EL (cell line): ENCODE results near the gene SLC46A1.
"Not testable (repeated sequence)": the region's sequence is repeated elsewhere in the genome, so short reads cannot be mapped to it uniquely, and the experiment has no call there.

Experiments used
- DNase-seq: peaks from one replicate; pipeline ENCODE4 v3.0.0-alpha.2; 2016

SLC46A1 gene

DNA sequence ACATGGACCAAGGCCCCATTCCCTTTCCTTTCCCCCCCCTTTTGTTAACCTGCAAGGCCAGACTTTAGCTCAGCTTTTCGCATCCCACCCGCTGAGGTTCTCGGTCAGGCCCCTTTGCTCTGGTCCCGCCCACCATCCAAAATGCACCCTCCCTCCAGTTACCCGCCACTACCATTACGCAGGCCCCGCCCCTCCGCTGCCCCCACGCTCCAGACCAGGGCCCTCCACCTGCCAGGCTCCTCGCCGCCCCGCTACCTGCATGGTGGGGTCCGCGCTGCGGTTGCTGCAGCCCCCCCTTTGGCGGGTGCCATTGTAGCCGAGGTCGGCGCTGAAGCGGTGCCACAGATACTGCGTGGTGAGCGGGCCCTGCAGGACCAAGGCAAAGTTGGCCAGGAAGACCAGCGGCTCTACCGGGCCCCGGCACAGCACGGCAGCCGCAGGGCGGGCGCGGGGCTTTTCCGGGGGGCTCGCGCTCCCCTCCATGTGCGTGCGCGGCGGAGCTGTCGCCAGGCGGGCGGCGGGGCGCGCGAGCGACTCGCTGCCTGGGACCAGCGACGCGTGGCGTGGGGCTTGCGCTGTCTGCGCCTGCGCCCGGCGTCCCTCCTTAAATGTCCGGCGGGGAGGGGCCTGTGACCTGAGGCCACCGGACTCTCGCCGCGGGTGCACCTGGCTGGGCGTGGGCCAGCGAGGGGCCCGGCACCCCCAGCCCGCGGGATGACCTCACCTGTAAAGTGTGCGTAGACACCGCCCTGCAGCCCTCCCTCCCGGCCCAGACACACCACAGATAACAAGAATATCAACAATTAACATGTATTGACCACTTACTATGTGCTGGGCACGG lies at the start of gene SLC46A1:
Gene SLC46A1, minus strand, starts transcription at position 581 of the 841 bp plus-strand sequence. Its CDS starts 98 bp downstream, at position 483.
- DNase-seq, result peak; percentile 50

DNA sequence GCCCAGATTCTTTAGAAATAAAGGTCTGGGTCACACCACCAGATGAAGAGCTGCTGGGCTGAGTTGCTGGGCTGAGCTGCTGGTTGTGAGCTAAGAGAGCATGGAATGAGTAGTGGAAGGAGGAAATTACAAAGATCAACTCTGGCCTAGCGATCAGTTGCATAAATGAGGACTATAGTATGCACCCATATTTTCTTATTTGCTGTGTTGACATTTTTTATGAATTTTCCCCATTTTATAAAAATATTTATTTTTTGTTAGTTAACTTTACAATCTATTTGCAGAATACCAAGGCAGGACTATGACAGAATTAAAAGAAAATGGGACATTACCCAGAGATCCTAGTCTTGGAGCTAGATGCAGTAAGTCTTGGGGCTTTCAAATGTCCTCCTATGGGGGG lies 43.8 kb upstream of the SLC46A1 start:
- DNase-seq, result no peak

DNA sequence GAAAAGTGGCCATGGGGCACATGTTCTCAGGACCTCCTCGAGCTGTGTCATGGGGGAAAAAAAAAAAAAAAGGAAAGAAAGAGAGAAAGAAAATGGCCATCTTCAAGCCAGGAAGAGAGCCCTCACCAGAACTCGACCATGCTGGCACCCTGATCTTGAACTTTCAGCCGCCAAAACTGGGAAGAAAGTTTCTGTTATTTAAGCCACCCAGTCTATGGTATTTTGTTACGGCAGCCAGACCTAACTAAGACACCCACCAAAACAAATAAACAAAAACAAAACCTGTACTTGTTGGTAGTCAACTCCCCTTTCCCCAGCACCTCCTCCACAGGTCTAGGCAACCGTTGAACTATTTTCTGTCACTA lies 41.4 kb upstream of the SLC46A1 start:
- no peak for DNase-seq

DNA sequence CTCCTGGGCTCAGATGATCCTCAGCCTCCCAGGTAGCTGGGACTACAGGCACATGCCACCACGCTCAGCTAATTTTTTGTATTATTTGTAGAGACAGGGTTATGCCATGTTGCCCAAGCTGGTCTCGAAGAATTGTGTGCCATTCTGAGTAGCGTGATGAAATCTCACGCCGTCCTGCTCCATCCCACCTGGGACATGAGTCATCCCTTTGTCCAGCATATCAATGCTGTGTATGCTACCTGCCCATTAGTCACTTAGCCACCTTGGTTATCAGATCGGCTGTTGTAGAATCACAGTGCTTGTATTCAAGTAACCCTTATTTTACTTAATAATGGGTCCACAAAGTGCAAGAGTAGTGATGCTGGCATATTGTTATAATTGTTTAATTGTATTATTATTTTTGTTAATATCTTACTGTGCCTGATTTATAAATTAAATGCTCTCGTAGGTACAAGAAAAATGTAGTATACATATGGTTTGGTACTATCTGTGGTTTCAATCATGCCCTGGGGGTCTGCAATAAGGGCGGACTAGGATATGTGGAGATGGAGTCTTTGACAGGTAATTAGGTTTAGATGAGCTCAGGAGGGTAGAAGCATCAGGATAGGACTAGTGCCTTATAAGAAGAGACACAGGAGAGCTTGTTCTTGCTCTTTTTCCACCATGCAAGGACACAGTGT lies 40.8 kb upstream of the SLC46A1 start:
- no peak for DNase-seq

DNA sequence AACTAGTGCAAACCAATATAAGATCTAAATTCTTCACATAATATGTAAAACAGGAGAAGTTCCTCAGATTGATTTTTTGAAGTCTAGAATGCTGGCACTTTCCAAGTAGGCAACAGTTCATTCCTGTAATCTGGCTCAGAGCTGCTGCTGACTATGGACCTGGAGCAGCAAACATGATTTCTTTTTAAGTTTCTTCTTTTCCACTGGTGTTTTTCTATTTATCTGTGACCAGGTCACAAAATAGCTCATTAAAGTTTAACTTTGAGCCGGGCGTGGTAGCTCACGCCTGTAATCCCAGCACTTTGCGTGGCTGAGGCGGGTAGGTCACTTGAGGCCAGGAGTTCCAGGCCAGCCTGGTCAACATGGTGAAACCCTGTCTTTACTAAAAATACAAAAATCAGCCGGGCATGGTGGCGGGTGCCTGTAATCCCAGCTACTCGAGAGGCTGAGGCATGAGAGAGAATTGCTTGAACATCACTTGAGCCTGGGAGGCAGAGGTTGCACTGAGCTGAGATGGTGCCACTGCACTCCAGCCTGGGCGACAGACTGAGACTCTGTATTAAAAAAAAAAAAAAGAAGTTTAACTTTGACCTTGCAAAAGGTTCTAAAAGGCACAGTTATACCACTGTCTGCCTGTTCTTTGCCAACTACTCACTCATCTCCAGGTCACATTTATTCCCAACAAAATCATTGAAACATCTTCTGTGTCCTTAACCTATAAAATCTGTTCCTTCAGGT lies 38.1 kb upstream of the SLC46A1 start:
- DNase-seq, result no peak

DNA sequence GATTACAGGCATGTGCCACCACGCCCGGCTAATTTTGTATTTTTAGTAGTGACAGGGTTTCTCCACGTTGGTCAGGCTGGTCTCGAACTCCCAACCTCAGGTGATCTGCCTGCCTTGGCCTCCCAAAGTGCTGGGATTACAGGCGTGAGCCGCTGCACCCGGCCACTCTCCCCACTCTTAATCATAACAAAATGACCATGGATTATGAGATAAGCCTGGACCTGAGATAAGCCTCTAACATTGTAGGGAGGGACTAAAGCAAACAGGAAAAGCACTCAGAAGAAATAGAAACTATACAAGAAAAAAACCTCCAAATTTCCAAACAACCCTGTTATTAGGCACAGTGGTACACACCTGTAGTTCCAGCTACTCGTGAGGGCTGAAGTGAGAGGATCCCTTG lies 28.3 kb upstream of the SLC46A1 start:
- DNase-seq, result not testable (repeated sequence)

DNA sequence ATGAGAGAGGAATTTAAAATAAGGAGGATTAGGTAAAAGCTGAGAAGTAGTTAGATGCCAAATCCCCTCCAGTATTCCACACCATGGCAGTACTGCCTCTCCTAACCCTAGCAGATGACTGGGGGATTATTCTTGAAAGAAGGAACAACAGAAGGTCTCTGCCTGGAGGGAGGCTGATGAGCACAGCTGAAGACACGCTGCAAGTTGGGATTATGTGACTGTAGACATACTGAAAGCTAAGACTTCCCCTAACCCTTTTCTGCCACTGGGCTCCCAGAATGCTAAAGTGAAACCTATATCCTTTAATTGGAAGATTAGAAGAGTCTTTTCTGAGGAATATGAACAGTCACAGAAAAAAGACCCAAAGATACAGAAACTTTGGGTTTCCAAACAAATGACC lies 27.7 kb upstream of the SLC46A1 start:
- DNase-seq, result no peak

DNA sequence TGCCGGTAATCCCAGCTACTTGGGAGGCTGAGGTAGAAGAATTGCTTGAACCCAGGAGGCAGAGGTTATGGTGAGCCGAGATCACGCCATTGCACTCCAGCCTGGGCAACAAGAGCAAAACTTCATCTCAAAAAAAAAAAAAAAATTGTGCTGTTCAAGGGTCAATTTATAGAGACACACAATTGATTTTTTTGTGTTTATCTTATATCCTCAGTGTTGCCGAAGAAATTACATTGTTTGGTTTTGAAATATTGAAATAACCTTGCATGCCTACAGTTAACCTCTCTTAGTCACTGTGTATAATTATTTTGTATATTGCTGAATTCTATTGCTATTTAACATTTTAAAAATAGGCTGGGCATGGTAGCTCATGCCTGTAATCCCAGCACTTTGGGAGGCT lies 22.0 kb upstream of the SLC46A1 start:
- not testable (repeated sequence) for DNase-seq

DNA sequence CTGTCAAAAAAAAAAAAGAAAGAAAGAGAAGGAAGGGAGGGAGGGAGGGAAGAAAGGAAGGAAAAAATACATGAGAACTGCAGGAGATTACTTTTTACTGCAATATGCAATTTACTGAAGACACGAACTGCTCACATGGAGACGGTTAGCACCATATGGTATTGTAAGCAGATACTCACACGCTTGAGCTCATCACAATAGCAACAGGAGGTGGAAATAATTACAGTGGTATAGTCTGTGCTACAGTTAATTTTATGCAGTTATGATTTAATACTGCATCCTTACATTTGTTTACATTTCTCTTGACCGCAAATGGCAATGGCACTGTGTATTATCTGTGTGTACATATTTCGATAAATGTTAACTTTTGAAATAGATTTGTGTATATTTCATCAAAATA lies 21.4 kb upstream of the SLC46A1 start:
- DNase-seq, result no peak

DNA sequence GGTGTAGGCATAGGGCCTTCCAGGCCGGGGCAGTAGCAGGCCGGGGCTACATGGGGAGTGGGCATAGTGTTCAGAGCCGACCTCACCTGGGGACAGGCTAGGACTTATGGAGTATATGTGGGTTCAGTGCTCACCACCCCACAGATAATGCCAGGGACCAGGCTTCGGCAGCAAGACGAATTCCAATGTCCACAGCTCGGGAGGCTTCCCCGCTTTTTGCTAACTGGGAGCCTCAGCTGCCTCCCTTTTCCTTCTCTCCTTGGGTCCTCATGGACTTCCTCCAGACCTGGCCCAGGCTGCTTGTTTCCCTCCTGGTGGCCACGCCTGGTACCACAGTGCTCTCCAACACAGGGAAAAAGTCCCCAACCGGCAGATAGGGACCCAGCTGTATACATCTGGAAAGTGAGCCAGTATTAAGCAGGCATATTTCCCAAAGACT lies 20.1 kb upstream of the SLC46A1 start:
- no peak for DNase-seq

DNA sequence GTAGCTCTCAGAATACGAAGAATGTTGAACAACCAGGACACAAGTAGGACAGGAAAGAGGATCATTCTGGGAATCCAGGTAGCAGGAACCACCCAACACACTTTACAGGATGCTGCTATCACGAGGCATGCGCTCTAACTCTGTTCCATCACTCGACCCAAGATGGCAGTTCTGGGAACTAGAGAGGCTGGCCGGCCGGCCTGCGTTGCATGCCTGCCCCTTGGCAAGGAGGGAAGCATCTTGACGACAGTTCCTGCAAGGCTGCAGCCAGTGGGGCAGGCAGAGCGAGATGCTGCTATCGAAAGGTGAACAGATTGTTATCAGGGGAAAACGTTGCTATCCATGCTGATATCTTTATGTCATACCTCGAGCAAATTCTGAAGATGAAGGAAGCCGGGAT lies 19.2 kb upstream of the SLC46A1 start:
- DNase-seq, result no peak

DNA sequence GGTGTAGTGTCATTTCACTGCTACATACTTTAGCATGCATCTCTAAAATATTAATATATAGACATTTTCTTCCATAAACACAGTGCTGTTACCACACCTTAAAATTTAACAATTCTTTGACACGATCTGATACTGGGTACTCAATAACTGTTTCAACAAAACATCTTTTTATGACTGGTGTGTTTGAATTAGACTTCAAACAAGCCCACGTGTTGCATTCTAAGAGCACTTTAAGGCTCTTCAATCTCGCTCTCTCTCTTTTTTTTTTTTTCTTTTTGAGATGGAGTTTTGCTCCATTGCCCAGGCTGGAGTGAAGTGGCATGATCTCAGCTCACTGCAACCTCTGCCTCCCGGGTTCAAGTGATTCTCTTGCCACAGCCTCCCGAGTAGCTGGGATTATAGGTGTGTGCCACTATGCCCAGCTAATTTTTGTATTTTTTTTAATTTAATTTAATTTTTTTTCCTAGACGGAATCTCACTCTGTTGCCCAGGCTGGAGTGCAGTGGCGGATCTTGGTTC lies 15.8 kb upstream of the SLC46A1 start:
- DNase-seq, result no peak

DNA sequence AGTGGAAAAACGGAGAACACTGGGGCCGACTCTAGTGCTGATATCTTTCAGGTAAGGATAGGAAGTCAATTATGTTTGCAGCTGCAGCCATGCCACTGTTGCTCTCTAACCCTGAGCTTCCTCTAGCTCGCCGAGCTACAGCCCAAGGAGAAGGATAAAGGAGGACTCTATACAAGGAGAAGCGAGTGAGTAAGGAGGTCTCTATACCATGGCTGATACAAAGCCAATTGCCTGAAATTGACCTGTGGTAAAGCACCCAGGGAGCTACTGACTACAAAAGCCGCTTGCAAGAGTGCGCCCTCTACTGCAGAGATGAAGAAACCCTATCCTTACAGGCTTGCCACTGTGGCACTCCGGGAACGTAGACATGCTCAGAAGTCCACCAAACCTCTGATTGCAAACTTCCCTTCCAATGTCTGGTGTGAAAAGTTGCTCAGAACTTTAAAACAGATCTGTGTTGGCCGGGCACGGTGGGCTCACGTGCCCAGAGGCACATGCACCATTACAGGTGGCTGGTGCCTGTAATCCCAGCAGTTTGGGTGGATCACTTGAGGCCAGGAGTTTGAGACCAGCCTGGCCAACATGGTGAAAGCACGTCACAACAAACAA lies 10.8 kb upstream of the SLC46A1 start:
- DNase-seq, result peak; percentile 71

DNA sequence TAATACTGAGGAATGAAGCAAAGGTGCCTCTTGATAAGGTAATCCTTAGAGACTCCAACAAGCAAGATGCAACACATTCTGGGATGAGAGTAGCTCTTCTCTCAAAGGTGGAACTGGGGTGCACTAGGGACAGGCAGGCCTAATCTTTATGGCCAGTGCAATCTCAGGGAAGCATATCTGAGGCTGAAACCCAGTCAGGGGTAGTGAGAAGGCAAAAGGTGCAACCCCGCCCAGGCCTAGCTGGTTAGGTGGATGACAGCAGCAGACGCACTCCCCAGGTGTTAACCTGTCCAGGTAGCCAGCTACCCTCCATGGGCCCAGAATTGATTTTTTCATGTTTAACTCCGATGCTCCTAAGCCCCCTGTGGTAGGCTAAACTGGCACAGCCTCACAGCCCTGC lies 9.9 kb upstream of the SLC46A1 start:
- no peak for DNase-seq

DNA sequence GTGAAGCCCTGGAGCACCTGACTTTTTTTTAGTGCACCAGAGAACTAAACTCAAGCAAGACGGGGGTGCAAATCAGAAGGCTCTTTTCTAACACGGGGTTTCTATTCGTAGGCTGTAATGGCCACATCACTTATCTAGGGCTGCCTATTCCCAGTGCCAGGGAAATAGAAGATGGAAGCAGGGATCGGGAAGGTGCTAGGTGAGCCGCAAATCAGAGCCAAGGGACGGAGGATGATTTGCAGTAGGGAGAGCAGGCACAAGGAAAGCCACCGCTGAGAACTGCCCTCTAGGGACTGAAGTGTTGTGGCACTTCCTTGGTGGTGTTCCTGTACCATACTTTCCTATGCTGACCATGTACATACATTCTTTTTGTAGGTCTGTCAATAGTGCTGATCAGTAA lies 7.8 kb upstream of the SLC46A1 start:
- no peak for DNase-seq

DNA sequence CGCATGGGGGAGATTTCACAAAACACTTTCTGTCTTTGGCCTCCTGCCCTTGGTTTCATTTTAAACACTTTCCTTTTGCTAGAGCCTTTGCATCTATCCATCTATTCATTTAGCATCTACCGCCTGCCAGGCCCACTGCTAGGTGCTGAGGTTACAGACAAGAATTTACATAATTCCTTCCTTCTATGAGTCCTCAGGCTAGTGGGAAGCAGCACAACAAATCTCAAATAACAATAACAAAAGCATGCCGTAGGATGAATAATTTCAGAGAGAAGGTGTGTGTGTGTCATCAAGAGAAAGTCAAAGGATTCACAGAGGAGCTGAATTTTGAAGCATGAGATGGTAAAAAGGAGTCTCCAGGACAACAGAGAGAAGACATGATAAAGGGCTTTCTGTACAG lies 6.1 kb upstream of the SLC46A1 start:
- DNase-seq, result no peak

DNA sequence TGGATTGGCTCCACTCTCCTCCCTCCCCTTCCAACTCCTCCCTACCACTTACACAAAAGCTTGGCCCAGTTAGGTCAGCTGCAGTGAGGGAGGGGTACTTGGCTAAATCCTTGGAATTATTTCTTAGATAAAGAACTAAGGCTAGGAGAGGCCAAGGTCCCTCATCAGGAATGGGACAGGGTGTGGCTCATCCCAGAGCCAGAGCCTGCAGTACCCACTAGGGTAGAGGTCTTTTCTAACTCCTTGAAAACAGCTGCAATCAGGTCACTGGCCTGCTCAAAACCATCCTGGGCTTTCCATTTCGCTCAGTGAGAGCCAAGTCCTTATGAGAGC lies 1.9 kb upstream of the SLC46A1 start:
- no peak for DNase-seq

DNA sequence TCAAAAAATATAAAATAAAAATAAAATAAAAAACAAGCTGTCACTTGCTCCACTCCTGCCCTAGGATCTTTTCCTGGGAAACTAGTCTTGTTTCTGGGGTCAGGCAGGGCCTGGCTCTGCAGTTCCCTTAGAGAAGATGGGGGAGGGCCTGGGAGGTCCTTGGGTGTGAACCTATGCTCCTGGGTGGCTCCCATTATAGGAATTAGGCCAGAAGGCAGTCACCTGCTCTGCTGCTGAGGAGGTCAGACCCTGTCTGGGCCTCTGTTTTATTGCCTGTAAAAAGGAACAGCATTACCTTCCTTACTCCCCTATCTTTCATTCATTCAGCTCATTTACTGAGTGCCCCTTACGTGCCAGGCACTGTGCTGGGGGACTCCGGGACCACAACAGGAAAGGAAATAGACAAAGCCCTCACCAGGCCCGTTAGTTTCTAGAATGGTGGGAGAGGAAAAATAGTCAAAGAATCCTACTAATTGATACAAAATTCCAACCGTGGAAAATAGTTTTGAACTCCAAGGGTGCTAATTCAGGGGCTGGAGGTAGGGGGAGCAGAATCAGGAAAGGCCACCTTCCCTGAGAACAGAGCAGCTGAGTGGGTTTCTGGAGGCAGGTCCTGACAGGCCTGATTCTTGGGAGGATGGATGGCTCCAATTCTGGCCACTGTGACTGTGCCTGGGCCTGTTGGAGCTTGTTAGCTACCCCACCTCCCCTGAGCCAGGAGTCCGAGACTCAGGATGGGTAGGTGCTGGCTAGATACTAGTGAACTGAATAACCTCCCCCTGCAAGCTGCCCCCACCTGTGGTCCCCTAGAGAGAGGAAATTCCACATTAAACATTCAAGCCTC lies 1.3 kb upstream of the SLC46A1 start:
- no peak for DNase-seq

DNA sequence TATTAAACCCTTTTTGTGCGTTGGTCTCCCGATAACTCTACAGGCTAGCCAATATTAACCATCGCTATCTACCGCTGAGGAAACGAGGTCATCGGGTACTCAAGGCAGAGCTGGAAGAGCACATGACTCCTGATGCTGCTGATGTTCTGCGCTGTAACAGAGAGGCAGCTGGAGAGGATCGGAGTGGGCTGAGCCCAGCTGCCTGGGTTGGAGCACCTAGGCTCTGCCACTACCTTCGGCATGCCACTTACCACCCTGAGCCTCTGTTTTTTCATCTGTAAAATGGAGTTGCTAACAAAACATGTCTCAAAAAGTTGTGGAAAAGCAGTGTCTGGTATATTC lies 432 bp upstream of the SLC46A1 start:
- DNase-seq, result no peak

DNA sequence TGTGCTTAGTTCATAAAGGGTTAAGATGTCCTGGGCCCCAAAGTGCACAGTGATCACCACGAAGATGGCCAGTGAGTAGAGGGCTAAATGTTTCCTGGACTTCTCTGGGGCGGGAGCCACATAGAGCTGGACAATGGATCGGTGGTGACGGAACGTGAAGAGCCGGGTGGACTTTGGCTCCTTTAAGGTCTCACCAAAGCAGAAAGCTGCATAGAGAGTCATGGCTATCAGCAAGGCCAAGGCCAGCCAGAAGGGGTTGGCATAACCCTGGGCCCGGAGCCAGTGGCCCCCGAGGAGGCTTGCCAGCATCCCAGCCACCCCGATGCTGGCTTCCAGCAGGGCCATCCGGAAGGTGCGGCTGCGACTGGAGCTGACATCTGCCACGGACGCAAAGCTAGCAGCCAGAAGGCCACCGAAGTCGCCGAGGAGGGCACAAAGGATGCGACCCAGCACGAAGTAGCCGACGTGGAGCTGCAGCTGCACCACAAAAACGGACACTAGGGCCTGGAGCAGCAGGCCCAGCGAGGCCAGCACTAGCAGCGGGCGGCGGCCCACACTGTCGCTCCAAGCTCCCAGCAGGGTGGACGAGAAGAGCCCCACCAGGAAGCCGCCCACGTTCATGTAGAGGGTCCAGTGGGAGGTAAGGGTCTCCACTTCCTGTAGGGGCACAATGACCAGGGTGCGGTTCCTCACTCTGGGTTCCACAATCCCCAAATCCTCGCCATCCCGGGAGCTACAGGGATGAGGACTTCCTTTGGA lies 1.0 kb downstream of the SLC46A1 start:
- DNase-seq, result no peak

DNA sequence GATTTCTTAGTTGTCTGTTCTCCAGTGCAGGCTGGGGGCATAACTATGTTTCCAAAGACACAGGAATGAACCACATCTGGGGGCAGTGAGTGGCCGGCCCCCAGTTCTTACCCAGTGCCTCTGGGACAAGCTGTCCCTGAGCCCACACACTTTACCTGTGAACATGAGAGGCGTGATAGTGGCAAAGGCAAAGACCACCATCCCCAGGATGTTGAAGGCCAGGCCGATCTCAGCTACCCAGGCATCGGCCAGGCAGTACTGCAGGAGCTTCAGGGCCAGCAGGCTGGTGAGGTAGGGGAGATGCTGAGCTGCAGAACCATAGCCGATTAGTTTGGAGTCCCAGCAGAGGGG lies 1.6 kb downstream of the SLC46A1 start:
- DNase-seq, result no peak

DNA sequence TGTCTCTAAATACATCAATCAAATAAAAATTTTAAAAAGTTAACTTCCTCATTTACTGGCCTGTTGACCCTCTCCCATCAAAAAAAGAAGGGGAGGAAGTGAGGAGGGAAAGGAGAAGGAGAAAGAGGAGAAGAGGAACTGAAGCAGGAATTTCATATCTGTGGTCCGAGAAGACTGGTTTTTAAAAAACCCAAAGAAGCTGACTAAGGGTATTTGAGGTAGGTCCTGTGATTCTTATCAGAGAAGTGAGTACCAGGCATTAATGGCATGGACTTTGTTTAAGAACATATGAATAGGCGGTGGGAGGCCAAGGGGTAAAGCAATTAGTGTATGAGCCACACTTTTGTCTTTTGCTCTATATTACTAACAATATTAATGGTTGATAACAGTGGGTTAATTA lies 2.0 kb downstream of the SLC46A1 start:
- DNase-seq, result no peak
